ENCODE data around the gene MYDGF. TPM values are rescaled to one million over a fixed set of nuclear protein-coding genes. Genes with fewer than 3 reads are reported as not detected.

Gene MYDGF
- total and polyA plus RNA-seq, 2 of the 13 experiments (the other 11 are each of a cell fraction or from before 2014, with no cell fraction given), result 116 to 198 TPM

GRCh38 chr19:4715529-4716221 is 45.5 kb upstream of the MYDGF start (continued):
- no peak for TF ChIP-seq ZNF674 (CRISPR knock-in tag; IDR thresholded peaks at IDR 0.05; ENCODE audit: low read depth)
- no peak for TF ChIP-seq THAP7 (CRISPR knock-in tag; IDR thresholded peaks at IDR 0.05)
- no peak for TF ChIP-seq TOE1 (CRISPR knock-in tag; IDR thresholded peaks at IDR 0.05)
- TF ChIP-seq HMGXB3 (CRISPR knock-in tag; IDR thresholded peaks at IDR 0.05; ENCODE audit: borderline replicate concordance), result 0 out of 2 replicates have a peak, but pooled peaks have one; percentile 37
- TF ChIP-seq SMYD3 (CRISPR knock-in tag; IDR thresholded peaks at IDR 0.05), result no peak
- peak; percentile 75 for TF ChIP-seq PPARG (CRISPR knock-in tag; conservative IDR thresholded peaks at IDR 0.05)
- TF ChIP-seq ZNF564 (CRISPR knock-in tag; IDR thresholded peaks at IDR 0.05), result 0 out of 2 replicates have a peak, but pooled peaks have one; percentile 54
- TF ChIP-seq SETDB1 (CRISPR knock-in tag; IDR thresholded peaks at IDR 0.05; ENCODE audit: borderline replicate concordance), result no peak
- TF ChIP-seq ZSCAN31 (CRISPR knock-in tag; IDR thresholded peaks at IDR 0.05; ENCODE audit: low read depth), result peak; percentile 44; the same call in 1 of the 2 replicates
- TF ChIP-seq, protein P1, sequence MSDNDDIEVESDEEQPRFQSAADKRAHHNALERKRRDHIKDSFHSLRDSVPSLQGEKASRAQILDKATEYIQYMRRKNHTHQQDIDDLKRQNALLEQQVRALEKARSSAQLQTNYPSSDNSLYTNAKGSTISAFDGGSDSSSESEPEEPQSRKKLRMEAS (IDR thresholded peaks at IDR 0.05), result peak; percentile 76; the same call in 1 of the 2 replicates
- peak; percentile 52; the same call in 1 of the 2 replicates for TF ChIP-seq ESRRA (CRISPR knock-in tag; IDR thresholded peaks at IDR 0.05; ENCODE audit: low read depth)
- TF ChIP-seq ZBTB1 (CRISPR knock-in tag; IDR thresholded peaks at IDR 0.05; ENCODE audit: borderline replicate concordance), result no peak
- TF ChIP-seq, protein P2, sequence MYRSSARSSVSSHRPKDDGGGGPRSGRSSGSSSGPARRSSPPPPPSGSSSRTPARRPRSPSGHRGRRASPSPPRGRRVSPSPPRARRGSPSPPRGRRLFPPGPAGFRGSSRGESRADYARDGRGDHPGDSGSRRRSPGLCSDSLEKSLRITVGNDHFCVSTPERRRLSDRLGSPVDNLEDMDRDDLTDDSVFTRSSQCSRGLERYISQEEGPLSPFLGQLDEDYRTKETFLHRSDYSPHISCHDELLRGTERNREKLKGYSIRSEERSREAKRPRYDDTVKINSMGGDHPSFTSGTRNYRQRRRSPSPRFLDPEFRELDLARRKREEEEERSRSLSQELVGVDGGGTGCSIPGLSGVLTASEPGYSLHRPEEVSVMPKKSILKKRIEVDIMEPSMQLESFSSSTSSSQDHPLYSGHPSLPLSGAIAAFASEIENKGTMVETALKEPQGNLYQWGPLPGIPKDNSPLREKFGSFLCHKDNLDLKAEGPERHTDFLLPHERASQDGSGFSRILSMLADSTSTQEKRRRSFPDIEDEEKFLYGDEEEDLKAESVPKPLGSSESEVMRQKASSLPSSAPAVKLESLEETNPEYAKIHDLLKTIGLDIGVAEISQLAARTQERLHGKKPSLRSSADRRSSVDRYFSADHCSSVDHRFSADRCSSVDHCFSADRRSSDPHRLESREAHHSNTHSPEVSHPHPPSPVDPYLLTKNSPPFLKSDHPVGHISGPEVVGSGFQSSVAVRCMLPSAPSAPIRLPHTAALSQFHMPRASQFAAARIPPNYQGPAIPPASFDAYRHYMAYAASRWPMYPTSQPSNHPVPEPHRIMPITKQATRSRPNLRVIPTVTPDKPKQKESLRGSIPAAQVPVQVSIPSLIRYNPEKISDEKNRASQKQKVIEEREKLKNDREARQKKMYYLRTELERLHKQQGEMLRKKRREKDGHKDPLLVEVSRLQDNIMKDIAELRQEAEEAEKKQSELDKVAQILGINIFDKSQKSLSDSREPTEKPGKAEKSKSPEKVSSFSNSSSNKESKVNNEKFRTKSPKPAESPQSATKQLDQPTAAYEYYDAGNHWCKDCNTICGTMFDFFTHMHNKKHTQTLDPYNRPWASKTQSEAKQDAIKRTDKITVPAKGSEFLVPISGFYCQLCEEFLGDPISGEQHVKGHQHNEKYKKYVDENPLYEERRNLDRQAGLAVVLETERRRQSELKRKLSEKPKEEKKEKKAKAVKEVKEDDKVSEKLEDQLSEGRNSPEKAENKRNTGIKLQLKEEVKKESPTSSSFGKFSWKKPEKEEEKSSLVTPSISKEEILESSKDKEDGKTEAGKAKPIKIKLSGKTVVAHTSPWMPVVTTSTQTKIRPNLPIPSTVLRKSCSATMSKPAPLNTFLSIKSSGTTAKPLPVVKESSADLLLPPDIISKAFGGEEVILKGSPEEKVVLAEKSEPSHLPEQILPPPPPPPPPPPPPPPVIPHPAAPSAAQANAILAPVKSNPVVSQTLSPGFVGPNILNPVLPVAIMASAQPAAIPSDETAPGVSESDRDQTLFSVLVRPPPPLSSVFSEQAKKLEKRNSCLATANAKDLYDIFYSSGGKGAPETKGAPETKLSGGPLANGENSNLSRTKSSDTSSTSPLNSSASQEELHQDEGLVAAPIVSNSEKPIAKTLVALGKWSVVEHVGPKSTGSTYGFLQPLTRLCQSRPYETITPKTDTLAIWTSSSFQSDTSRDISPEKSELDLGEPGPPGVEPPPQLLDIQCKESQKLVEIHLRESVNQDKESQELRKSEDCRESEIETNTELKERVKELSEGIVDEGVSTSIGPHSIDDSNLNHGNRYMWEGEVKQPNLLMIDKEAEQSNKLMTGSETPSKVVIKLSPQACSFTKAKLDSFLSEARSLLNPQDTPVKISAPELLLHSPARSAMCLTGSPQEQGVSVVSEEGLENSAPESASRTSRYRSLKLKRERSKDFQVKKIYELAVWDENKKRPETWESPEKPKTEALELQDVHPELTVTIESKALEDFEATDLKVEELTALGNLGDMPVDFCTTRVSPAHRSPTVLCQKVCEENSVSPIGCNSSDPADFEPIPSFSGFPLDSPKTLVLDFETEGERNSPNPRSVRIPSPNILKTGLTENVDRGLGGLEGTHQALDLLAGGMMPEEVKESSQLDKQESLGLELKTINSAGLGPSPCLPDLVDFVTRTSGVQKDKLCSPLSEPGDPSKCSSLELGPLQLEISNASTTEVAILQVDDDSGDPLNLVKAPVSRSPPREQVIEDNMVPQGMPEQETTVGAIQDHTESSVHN (CRISPR knock-in tag; IDR thresholded peaks at IDR 0.05), result no peak
- TF ChIP-seq SAFB2 (CRISPR knock-in tag; IDR thresholded peaks at IDR 0.05; ENCODE audit: borderline replicate concordance, low read depth), result no peak; the same call in 1 of the 2 replicates
- no peak for TF ChIP-seq ZNF263 (CRISPR knock-in tag; IDR thresholded peaks at IDR 0.05)

All from HepG2 (cell line).